Activated CD8-positive, alpha-beta T cell treated with anti-CD3 and anti-CD28 coated beads for 36 hours (primary cell): ENCODE data around the gene DOC2A. TPM values are rescaled to one million over a fixed set of nuclear protein-coding genes. Genes with fewer than 3 reads are reported as not detected.

ENCODE experiments used
- ATAC-seq: fragments of 200-7000 bp; cut with Tn5 transposase; one replicate; pipeline ENCODE4 v1.10.0; 2021; ENCODE audit warnings: mild to moderate bottlenecking, moderate library complexity
- CTCF ChIA-PET: fragments of 350-600 bp; sonication (Branson Sonifier 250); formaldehyde crosslinking; loops from one replicate; lab custom pipeline; 2021; ENCODE audit warnings: antibody characterized with exemption; lab: Charles Lee
- POLR2A ChIA-PET: fragments of 350-600 bp; sonication (Branson Sonifier 250); formaldehyde crosslinking; loops from one replicate; lab custom pipeline; 2021; ENCODE audit warnings: antibody characterized with exemption; lab: Charles Lee
- DNase-seq: peaks from one replicate; pipeline ENCODE4 v3.0.0-alpha.2; 2020
- H3K27ac Mint-ChIP-seq: one replicate; pipeline ENCODE4 v1.8.0; 2021; ENCODE audit warnings: mild to moderate bottlenecking, mixed read lengths
- H3K27me3 Mint-ChIP-seq: one replicate; pipeline ENCODE4 v1.8.0; 2021; ENCODE audit warnings: mixed read lengths
- H3K36me3 Mint-ChIP-seq: one replicate; pipeline ENCODE4 v1.8.0; 2021; ENCODE audit warnings: low read depth, mixed read lengths
- H3K4me1 Mint-ChIP-seq: one replicate; pipeline ENCODE4 v1.8.0; 2021; ENCODE audit warnings: low read depth, mixed read lengths
- H3K4me3 Mint-ChIP-seq: one replicate; pipeline ENCODE4 v1.8.0; 2021; ENCODE audit warnings: mild to moderate bottlenecking, moderate library complexity, mixed read lengths
- H3K9me3 Mint-ChIP-seq: one replicate; pipeline ENCODE4 v1.8.0; 2021; ENCODE audit warnings: mixed read lengths
- CTCF ChIP-seq: fragments of 200-600 bp; IDR thresholded peaks from one replicate; pipeline ENCODE4 v1.8.0; 2022; ENCODE audit warnings: antibody characterized with exemption, mild to moderate bottlenecking
- intact Hi-C: fragments of 100-400 bp; cut with micrococcal nuclease; formaldehyde crosslinking; loops from one replicate; pipeline ENCODE4 v1.10.0; 2022
- total RNA-seq, 2 experiments: library from RNA; stranded (reverse); gene quantifications; one replicate each; pipeline ENCODE4 v1.2.3, GENCODE V29; 2021

The DOC2A gene
- total RNA-seq, 2 experiments from 2014 or later = 0.68 to 1.8 TPM

- no peaks in the 10 kb centered on the region for H3K9me3 Mint-ChIP-seq
- ChIA-PET CTCF (interaction anchor here (0.7 to 1.1 kb wide), 2 partner anchors 49 to 198 kb away, joined by 3 to 5 read pairs; no protein-coding TSS in a partner anchor), POLR2A (interaction anchor here (4.8 kb wide), 1 partner anchor 13 kb away, joined by 21 read pairs; the partner anchor contains the start of genes HIRIP3 and INO80E)
- H3K4me3 Mint-ChIP-seq = no peak overlapping the region
- no peaks in the 10 kb centered on the region for H3K27me3 Mint-ChIP-seq
- no peak overlapping the region for H3K27ac Mint-ChIP-seq
- no peak for DNase-seq
- no peak for ATAC-seq
- H3K4me1 Mint-ChIP-seq = no peaks in the 10 kb centered on the region
- no peak for TF ChIP-seq CTCF
- H3K36me3 Mint-ChIP-seq = peaks cover 37% of the 10 kb centered on the region
- intact Hi-C loops = no loop called here
Measured at GRCh38 chr16:29982560-29983419, 28.0 kb downstream of the DOC2A start.

- intact Hi-C loops = no loop called here
- no peak for TF ChIP-seq CTCF
- Mint-ChIP-seq H3K9me3 (no peaks in the 10 kb centered on the region), H3K36me3 (peaks cover 25% of the 10 kb centered on the region), H3K4me3 (no peak overlapping the region), H3K27ac (no peak overlapping the region), H3K4me1 (peaks cover 23% of the 10 kb centered on the region), H3K27me3 (no peaks in the 10 kb centered on the region)
- DNase-seq = no peak
- ATAC-seq = no peak
- ChIA-PET POLR2A (interaction anchor here (0.6 to 8.9 kb wide), 3 partner anchors 16 to 56 kb away, joined by 3 to 74 read pairs (median 3); partner anchors contain the start of genes HIRIP3 and INO80E), CTCF (interaction anchor here (0.6 to 1.9 kb wide), 3 partner anchors 27 to 130 kb away, joined by 3 to 4 read pairs (median 3); no protein-coding TSS in a partner anchor)
Measured at GRCh38 chr16:29978564-29979270, 32.1 kb downstream of the DOC2A start.

GRCh38 chr16:29978081-29978480 lies 32.7 kb downstream of the DOC2A start:
- H3K4me1 Mint-ChIP-seq = peaks cover 26% of the 10 kb centered on the region
- no peaks in the 10 kb centered on the region for H3K27me3 Mint-ChIP-seq
- DNase-seq (no peak), ATAC-seq (no peak)
- ChIA-PET POLR2A (interaction anchor here (8.9 kb wide), 1 partner anchor 17 kb away, joined by 74 read pairs; the partner anchor contains the start of genes HIRIP3 and INO80E), CTCF (interaction anchor here (1.3 to 1.9 kb wide), 2 partner anchors 54 to 130 kb away, joined by 3 to 4 read pairs; no protein-coding TSS in a partner anchor)
- intact Hi-C loops = no loop called here
- no peak for TF ChIP-seq CTCF
- no peak overlapping the region for H3K4me3 Mint-ChIP-seq
- H3K9me3 Mint-ChIP-seq = peaks cover 1% of the 10 kb centered on the region
- no peak overlapping the region for H3K27ac Mint-ChIP-seq
- peaks cover 24% of the 10 kb centered on the region for H3K36me3 Mint-ChIP-seq

GRCh38 chr16:29977063-29977825 lies 33.6 kb downstream of the DOC2A start:
- CTCF ChIA-PET = interaction anchor here (1.2 kb wide), 1 partner anchor 161 kb away, joined by 4 read pairs; the partner anchor contains the start of gene PAGR1
- ATAC-seq (no peak), DNase-seq (no peak)
- Mint-ChIP-seq H3K9me3 (peaks cover 6% of the 10 kb centered on the region), H3K4me1 (peaks cover 30% of the 10 kb centered on the region), H3K36me3 (peaks cover 23% of the 10 kb centered on the region), H3K27ac (no peak overlapping the region), H3K4me3 (no peak overlapping the region), H3K27me3 (no peaks in the 10 kb centered on the region)
- POLR2A ChIA-PET = interaction anchor here (8.9 kb wide), 1 partner anchor 17 kb away, joined by 74 read pairs; the partner anchor contains the start of genes HIRIP3 and INO80E
- no peak for TF ChIP-seq CTCF
- intact Hi-C loops = no loop called here
